UCSD-AML1 (cell line): ENCODE data around the gene CNNM3.

Experiments used
- DNase-seq: peaks from one replicate; lab custom pipeline; 2025; ENCODE audit not compliant: unreplicated experiment; lab: John Stamatoyannopoulos, UW

CNNM3 gene

GRCh38 chr2:96816836-96817702, 1.0 kb downstream of the CNNM3 start:
- no peak for DNase-seq

DNA sequence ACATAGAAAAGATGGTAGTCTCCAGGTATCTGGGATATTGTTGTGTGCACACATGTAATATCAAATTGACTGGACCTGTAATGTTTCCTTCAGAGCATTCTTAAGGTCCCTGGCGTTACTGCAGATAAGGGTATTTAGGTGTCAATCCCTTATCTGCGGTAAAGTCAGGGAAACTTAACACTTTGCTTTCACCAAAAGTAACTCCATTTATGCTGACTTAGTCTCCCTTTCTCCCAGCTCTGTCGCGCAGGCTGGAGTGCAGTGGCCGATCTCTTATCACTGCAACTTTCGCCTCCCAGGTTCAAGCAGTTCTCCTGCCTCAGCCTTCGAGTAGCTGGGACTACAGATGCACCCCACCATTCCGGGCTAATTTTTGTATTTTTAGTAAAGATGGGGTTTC, 1.8 kb downstream of the CNNM3 start:
- DNase-seq, result no peak

- no peak for DNase-seq
Measured at GRCh38 chr2:96819128-96819875, 3.2 kb downstream of the CNNM3 start.

GRCh38 chr2:96819876-96820511, 3.9 kb downstream of the CNNM3 start:
- no peak for DNase-seq

DNA sequence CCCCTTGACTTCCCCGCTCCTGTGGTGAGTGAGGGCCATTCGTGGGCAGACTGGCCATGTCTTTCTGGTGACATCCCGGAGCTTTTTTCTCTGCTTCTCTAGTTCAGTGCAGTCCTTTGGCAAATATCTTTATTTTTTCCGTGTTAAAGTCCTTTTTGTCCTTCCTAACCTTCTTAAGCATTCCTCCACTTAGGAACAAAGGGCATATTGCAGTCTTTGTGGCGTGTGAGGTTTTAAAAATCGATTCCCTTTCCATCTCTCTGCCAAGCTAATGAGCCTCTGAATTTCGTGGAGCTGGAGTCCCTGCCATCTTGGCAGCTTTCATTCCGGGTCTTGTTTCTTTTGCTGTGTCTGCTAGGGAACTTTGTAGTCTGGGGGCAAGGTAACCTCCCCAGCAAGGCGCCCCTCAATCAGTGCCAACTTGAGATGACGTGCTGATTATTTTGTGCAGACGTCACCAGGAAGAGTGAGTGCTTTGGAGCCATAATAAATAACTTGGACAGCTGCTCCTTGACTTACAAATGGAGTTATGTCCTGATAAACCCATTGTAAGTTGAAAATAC, 5.1 kb downstream of the CNNM3 start:
- no peak for DNase-seq

- DNase-seq, result no peak
Measured at GRCh38 chr2:96822786-96823185, 6.7 kb downstream of the CNNM3 start.

- no peak for DNase-seq
Measured at GRCh38 chr2:96823198-96823597, 7.1 kb downstream of the CNNM3 start.

DNA sequence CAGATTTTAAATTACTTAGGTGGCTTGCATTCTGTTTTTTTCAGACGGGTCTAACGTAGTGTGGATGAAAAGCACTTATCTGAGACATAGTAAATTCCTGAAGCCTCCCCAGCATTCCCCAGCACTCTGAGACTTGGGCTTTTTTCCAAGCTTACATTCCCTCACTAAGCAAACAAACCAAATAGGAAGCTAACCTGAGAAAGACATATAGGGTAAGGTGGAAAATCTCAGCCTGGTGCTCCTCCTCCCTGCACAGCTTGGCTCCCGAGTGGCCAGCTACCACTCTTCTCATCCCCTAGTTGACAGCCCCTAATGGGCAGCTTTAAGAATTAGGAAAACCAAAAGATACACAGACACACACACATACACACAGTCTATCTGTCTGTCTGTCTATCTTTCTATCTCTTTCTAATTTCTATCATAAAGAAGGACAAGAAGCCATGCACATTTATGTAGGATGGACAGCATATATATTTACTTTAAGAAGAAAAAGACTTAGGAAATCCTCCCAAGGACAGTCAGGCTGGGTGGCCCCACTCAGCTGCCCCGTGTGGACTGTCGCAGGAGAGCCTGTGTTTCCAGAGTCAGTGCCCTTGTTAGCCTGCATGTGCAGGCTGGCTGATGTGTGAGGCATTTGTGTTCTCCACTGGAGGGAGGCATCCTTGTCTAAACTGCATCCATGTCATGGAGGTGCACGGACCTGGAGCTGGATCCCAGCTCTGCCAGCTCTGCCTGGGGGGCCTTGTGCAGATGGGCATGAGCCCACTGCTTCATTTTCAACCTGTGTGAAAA, 8.2 kb downstream of the CNNM3 start:
- no peak for DNase-seq

DNA sequence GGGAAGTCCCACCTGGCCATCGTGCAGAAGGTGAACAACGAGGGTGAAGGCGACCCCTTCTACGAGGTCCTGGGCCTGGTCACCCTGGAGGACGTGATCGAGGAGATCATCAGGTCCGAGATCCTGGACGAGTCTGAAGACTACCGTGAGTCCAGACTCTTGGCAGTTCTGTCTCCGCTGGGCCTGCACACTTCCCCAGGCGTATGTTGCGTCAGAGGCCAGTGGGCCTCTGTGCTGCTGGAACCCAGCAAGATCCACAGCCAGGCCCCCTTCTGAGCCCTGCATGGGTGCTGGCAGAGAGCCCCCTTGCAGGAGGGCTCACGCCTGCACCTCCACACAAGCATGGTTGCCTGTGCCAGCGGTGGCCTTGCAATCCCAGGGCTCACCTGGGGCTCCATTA, 9.0 kb downstream of the CNNM3 start:
- no peak for DNase-seq

DNA sequence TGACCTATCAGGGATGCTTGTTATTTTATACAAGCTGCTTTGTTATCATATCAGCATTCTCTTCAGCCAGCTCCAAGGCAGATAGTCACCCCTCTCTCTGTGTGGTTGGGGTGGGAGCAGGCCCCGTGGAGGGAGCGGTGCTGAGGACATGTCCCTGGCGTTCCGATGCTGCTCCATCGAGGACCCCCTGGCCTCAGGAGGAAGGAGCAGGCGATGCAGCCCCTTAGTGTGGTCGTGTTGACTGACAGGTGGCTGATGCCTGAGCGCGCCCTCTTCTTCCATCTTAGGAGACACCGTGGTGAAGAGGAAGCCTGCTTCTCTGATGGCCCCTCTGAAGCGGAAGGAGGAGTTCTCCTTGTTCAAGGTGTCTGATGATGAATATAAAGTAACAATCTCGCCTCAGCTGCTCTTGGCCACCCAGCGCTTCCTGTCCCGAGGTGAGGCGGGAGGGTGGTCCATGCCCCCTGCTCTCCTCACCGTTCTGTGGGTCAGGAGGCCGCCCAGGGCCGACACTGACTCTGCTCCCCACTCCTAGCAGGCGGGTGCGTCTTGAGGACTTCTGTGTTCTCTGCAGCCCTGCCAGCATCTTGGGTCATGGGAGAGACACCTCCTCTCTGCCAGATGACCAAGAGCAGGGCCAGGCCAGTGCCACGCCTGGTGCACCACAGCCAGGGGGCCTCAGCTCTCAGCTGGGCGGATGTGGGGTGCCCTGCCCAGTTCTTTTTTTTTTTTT, 10.6 kb downstream of the CNNM3 start:
- DNase-seq, result no peak

DNA sequence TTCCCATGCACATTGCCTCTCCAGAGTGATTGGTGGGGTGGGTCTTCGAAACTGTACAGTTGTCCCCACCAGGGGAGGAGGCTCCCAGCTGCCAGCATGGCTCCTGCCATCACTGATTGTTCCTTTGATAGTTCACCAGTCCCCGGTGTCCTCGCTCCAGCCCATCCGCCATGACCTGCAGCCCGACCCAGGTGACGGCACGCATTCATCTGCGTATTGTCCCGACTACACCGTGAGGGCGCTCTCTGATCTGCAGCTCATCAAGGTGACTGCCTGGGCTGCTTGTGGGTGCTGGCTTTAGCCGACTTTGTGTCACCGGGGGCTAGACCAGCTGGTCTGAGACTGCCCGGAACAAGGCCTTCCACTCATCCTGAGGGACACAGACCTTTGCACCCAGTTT, 12.4 kb downstream of the CNNM3 start:
- DNase-seq, result no peak

GRCh38 chr2:96828874-96829273, 12.8 kb downstream of the CNNM3 start:
- no peak for DNase-seq

DNA sequence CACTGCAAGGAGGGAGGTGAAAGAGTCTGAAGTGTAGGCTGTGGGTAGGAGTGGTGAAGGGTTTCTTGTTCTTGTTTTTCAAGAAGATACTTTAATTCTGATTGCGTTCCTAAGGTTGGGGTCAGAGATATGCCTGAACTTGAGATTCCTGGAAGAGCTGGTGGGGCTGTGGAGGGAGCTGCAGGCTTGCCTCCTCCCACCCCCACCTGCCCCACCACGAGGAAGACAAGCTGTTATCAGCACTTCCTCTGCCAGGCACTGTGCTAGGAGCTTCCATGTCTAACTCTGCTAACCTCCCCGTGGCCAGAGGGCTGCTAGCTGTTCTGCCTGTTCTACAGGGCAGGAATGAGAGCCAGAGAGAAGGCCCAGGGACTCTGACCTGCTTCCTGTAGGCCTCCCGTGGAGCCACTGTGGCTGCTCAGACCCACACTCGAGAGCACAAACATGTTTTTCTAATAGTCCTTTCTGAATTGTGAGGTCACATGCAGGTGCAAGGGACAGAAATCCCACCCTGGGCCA, 14.0 kb downstream of the CNNM3 start:
- DNase-seq, result no peak

DNA sequence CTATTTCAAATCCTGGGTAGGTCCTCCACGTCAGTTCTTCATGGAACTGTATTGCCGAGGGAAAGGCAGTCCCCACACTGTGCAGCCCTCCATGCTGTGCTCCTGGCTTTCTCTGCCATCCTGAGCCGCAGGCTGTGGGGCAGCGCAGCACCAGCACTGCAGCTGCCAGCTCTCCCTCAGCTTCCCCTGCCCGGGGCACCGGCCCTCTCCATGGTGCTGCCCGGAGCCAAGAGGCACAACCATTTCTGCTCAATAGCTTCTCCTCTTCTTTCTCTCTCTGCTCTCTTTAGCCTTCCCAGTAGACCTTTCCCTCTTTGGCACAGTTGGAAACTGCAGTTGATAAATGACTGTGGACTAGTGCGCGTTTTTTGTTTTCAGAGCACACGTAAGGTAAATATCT, 15.6 kb downstream of the CNNM3 start:
- no peak for DNase-seq

DNA sequence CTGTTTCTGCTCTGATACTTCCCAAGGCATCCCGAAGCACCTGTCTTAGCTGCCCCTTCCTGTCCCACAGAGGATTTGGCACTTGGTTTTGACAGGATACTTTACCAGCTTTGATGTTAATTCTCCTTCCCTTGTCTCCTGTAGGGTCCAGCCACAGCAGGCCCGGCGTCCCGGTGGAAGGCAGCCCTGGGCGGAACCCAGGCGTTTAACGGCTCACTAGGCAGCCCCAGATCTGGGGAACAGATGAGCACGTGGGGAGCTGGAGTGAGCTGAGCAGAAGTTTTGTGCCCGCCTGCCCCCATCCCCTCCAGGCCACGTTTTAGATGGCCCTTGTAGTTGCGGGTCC, 16.3 kb downstream of the CNNM3 start:
- no peak for DNase-seq

DNA sequence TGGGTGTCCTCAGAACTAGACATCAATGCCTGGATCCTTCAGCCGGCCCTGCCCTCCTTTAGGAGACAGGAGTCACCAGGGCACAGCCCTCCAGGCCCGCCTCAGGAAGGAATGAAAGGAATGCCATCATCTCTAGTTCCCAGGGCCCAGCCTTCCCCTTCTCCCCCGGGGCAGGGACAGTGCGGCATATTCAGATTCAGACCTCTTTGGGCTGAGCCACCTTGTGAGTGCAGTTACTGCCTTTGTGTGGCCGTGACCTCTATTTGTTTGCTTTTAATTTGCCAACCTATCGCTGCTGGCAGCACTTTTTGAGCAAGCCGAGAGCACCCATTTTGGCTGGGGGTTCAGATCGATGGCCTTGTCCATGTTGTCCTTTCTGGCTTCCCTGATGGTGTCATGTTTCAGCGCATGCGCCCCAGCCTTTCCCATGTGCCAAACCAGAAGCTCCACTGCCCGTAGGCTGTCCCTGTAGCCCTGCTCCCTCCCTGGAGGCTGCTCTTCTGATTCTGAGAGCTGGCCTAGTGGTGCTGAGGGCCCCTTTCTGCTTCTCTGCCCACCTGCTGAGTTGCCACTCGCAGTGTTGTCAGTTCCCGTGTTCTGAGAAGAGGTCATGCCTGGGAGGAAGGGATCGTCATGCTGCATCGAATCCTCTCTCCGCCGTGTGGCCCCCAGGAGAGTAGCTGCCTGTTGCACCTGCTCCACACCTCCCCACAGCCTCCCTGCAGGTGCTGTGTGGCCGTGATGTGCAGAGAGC, 16.9 kb downstream of the CNNM3 start:
- no peak for DNase-seq

DNA sequence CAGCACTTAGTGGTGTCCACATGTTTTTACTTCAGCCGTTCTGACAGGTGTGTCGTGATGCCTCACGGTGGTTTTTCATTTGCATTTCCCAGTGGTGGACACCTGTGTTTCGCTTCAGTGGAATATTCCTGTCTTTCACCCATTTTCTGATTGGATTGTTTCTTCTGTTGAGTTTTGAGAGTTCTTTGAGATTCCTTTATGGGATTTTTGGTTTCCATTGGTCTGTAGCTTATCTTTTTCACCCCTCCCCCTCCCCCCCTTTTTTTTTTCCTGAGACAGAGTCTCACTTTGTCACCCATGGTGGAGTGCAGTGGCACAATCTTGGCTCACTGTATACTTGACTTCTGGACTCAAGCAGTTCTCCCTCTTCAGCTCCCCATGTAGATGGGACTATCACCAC, 19.8 kb downstream of the CNNM3 start:
- no peak for DNase-seq

DNA sequence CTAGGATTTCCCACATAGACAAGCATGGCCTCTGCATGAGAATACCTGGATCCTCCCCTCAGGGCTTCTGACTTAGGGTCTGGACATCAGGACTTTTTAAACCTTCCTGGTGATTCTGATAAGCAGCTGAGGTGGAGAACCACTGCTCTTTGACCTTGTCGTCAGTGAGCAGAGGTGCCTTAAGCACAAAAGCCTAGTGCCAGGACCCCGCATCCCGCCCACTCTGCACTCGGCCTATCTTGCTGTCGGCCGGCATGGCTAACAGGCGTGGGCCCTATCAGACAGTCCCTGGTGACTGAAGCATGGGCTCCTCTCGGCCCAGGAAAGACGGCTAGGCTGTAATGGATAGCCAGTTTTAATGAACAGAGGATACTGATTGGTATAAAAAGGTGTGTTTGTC, 21.5 kb downstream of the CNNM3 start:
- DNase-seq, result no peak
